NCI-H446 (cell line): Measurements from ENCODE around the gene ZBTB46.
A peak's percentile ranks its signal among the peaks of the same experiment; 100 is the strongest.
"Not testable (repeated sequence)": the region's sequence is repeated elsewhere in the genome, so short reads cannot be mapped to it uniquely, and the experiment has no call there.

ENCODE experiments used
- DNase-seq, 2 experiments: peaks; one replicate each; lab custom pipeline; 2025; lab: John Stamatoyannopoulos, UW

ZBTB46 gene

GRCh38 chr20:63787302-63787701, 43.8 kb downstream of the ZBTB46 start:
- DNase-seq: no peak

DNA sequence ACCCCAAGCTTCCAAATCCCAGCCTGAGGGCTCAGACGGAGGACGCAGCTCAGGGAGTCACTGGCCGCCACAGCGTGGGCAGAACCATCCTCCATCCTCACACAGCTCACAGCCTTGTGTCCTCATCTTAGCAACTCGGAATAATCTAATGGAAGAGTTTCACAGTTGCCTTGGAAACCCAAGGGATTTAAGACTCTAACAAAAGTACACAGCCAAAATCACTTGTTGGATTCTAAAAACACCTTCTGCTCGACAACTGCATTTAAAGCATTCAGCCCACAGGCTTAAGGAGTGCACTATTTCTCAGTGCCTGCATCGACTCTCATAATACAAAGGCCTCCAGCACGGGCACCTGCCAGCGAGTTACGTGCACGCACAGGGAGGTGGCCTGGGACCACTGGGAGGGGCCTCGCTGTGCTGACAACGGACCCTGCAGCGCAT, 45.4 kb downstream of the ZBTB46 start:
- no peak for DNase-seq

GRCh38 chr20:63783970-63784369, 47.1 kb downstream of the ZBTB46 start:
- no peak for DNase-seq

GRCh38 chr20:63782521-63782971, 48.5 kb downstream of the ZBTB46 start:
- no peak for DNase-seq

DNA sequence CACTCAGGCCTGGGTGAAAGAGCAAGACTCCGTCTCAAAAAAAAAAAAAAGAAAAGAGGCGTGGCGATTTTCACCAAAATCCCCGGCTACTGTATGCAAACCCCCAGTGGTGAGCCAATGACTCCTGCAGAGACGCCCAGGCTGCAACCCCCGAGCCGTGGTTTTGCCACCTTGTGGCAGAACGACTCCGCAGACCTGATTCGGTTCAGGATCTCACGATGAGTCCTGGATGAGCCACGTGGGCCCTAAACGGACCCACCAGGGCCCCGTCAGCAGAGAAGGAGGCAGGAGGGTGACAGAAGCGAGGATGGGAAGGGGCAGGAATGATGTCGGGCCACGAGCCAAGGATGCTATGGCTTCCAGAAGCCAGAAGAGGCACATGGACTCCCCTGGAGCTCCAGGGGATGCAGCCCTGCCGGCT, 49.0 kb downstream of the ZBTB46 start:
- DNase-seq: no peak

DNA sequence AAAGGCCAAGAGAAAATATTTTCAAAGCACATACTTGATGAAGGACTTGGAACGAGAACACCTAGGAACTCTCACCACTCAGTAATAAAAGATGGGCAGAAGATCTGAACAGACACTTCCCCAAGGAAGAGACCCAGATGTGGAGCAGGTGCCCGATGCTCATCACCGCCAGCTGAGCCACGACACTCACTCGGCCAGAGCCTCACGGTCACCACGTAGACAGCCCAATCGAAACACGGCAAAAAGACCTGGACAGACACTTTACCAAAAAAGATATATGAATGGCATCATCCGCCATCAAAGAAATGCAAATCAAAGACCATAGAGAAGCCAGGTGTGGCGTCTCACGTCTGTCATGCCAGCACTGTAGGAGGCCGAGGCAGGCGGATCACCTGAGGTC, 49.9 kb downstream of the ZBTB46 start:
- no peak for DNase-seq

GRCh38 chr20:63778857-63779256, 52.2 kb downstream of the ZBTB46 start:
- no peak for DNase-seq

DNA sequence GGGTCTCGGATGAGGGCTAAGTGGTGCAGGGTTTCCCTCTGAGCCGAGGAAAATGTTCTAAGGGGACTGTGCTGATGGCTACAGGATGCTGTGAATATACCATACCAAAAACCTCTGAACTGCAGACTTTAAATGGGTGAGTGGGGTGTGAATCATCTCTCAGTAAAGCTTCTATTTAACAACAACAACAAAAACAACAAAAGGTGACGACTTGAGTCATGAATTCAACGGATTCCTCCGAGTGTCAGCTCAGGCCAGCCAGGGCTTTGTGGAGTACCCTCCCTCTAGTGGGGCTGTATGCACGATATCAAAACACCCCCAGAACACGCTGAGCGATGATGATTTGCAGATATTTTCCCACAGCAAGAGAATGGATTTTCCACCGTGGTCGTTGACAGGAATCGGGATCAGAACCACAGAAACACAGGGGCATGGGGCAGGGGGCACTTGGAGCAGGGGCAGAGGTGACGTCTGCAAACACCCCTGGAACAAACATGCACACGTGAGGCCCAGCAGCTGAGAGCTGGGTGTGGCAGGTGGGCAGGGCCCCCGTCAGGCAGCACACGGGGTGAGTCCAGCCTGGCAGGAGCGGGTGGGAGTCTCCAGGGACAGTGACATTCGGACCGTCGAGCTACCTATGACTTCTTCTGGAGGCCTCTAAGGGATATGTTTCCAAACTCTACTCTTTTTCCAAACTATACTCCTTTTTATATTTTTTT, 52.9 kb downstream of the ZBTB46 start:
- no peak for DNase-seq

DNA sequence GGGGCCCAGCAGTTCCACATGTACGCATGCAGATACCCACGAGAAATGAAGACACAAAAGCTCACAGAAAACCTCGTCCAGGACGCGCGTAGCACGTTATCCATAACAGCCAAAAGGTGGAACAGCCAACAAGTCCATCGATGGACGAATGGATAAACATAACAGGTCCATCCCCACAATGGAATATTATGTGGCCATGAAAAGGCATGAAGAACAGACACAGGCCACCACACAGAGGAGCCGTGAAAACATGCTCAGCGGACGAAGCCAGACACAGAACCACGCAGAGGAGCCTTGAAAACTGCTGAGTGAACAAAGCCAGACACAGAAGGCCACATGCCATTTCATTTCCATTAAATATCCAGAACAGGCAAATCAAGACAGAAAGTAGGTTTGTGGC, 53.5 kb downstream of the ZBTB46 start:
- no peak for DNase-seq

GRCh38 chr20:63776875-63777274, 54.2 kb downstream of the ZBTB46 start:
- DNase-seq: not testable (repeated sequence)

GRCh38 chr20:63775096-63775978, 55.7 kb downstream of the ZBTB46 start:
- no peak for DNase-seq

DNA sequence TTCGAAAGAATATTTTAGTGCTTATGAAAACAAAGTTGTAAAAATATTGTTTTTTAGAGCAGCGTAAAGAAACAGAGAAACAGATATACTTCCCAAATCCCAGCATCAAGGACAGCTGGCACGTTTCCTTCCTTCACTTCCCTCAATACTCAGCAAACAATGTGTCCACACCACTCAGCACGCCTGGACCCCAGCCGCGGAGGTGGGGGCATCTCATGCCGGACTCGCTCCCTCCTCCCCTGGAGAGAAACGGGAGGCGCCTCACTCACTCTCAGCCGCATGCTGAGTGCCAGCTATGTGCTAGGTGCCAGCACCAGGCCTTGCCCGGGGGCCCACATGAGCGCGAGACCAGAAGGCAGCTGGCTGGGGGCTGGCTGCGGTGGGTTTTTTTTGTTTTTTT, 56.8 kb downstream of the ZBTB46 start:
- DNase-seq: no peak

DNA sequence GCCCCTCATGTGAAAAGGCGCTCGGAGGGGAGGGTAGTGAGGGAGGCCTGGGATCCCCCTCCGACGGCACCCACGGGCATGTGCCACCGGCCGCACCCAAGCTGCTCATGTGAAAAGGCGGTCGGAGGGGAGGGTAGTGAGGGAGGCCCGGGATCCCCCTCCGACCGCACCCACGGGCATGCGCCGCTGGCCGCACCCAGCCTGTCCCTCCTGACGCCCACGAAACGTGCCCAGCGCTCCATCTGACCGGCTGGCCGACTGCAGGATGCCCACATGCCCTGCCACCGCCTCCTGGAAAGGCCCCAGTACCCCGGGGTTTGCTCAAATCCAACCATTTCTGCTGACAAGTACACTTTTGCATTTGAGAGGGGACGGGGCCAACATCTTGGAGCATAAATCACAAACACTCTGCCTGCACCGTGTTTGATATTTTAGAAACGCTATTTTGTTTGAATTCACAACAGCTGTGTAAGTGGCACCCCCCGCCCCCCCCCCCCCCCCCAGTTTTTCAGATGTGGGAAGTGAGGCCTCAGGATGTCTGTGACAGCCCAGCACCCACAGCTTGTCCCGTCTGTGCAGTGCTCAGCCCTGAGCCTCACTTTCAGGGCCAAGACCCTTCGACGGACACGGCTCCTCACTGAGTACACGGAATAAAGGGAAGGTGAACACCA, 57.4 kb downstream of the ZBTB46 start:
- no peak for DNase-seq

- no peak for DNase-seq
Observed at GRCh38 chr20:63772781-63773518, 58.1 kb downstream of the ZBTB46 start.

DNA sequence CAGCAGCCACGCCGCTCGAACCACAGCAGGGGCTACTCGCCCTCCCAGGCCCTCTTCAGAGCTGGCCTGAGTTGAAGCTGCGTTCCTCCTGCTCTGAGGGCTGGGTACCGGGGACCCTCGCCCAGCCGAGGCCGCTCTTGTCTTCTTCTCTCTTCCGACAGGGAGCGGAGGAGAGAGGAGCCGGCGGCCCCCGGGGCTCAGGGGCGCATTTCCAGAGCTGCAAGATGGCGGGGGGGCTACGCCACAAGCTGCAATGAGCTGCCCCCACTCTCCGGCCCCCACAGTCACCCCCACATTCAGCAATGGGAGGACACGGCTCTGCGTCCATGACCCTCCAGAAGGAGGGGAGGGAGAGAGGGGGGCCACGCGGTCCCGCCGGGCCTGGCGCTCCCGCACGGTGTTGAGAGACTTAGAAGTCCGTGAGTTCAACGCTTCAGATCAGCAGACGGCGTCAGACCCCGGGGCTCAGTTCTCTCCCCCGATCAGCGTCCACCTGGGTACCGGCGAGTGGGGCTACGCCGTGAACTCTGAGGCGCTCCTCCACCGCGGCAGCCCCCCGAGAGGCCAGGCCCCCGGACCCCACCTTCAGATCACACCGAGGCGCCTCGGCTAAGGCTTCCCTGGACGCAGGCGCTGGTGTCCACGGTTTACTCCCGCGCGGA, 59.9 kb downstream of the ZBTB46 start:
- no peak for DNase-seq

GRCh38 chr20:63769891-63770474, 61.1 kb downstream of the ZBTB46 start:
- peak in 1 of 2 experiments; percentile 26 for DNase-seq

- no peak for DNase-seq
Observed at GRCh38 chr20:63768591-63769515, 62.2 kb downstream of the ZBTB46 start.

- DNase-seq: no peak
Observed at GRCh38 chr20:63767886-63768285, 63.2 kb downstream of the ZBTB46 start.

GRCh38 chr20:63767456-63767855, 63.6 kb downstream of the ZBTB46 start:
- DNase-seq: no peak
